NAMALWA (cell line): ENCODE measurements around the gene TRERF1.

Experiments used
- DNase-seq: peaks from one replicate; pipeline ENCODE4 v3.0.0-alpha.2; 2015; ENCODE audit warnings: low spot score

TRERF1 gene

DNA sequence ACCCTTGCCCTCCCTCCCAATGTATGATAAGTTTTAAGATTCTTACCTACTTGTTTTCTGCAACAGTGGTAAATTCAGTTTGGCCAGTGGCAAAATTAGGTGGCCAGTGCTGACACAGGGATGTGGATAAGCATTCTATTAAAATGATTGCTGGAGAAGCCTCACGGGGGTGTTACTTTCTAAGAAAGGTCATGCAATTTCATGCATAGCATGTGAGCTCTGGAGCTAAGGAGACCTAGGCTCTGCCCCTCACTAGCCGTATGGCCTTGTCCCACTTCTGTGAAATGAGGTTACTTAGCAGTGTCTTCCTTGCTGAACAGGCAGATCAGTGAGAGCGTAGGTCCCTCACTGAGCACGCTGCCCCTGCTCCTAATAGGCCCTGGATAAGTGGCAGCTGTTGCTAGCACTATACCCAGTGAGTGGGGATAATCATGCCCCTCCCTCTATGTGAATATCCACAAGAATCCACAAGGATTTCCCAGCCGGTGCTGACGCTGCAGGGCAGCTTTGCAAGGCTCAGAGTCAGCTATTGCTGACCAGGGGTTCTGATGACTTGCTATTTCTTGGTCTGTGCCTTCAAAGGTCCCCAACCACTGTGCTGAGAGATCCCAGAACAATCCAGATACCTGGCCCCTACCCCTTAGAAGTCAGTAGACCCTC lies 147.5 kb downstream of the TRERF1 start:
- no peak for DNase-seq

DNA sequence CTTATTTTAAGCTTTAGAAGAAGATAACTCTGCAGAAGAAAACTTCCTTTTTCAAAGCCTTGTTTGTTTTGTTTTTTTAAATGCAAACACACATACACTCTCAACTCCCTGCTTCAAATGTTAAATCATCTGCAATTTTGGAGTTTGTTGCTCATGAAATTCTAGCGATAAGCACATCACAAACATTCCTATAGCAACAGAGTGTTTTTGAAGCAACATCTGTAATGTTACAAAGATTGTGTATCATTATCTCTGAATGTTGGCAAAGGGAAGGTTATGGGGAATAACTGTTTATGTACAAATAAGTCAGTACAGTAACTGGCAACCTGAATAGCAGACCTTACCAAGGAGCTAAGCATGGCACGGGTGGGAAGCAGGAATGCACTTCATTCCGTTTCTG lies 149.3 kb downstream of the TRERF1 start:
- DNase-seq, result no peak

DNA sequence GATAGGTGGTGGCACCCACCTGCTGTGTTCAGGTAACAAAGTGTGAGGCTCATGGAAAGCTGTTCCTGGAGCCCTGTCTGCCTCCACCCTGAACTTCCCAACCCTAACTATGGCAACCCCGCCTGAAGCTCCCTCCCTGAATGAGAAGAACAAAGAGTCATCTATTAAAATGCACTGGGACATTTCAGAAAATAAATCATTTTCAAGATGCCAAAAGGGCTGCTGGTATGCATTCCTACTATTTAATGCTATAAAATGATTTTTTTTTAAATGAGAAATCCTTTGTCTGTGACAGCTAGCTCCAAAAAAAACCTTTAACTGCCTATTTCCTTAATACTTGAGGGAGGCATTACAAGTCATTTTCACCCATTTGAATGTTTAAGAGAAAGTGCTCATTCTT lies 149.7 kb downstream of the TRERF1 start:
- DNase-seq, result no peak

DNA sequence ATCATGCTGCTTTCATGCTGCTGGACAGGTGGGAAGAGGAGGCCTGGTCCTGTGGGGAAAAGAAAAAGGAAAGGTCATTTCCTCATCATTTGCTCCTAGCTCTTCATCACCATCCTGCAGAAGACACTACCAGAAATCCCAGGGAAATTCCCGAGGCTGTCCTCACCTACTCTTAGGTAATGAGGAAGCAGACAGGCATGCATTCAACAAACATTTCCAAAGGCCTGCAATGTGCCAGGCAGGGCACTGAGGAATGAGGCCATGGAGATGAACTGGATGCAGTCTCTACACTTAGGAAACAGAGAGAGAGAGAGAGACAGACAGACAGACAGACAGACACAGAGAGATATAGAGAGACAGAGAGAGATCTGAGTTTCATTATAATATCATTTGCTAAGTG lies 151.0 kb downstream of the TRERF1 start:
- DNase-seq, result no peak

DNA sequence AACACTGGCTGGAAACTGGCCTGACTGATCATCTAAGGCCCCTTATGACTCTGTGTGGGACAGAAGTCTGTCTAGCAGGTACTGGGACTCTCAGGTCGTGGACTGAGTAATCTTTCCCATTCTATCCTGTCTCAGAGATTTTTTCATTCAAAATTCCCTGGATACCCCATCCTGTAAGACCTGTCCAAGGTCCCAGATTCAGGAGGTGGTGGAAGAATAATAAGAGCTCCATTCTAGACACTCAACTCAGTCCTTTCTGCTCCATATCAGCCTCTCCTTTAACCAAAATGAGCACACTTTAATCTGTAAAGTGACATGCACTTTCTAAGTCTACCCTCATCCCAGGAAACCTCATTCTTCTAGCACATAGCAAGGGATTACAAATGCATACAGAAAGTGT lies 151.5 kb downstream of the TRERF1 start:
- DNase-seq, result no peak

DNA sequence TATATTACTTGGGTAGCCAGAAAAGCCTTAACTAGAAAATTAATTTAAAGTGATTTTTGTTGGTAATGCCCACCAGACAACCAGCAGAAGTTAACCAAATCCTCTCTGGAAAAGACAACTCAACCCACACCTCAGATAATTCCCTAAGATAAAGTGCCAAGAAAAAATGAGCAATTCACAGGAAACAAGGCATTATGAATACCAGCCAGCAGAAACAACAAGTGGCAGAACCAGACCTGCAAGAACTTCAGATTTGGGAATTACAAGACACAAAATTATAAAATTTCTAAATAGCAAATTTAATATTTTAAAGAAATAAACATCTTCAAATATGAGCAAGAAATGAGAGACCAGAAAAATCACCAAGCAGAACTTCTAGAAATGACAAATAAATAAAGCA lies 154.1 kb downstream of the TRERF1 start:
- DNase-seq, result no peak

DNA sequence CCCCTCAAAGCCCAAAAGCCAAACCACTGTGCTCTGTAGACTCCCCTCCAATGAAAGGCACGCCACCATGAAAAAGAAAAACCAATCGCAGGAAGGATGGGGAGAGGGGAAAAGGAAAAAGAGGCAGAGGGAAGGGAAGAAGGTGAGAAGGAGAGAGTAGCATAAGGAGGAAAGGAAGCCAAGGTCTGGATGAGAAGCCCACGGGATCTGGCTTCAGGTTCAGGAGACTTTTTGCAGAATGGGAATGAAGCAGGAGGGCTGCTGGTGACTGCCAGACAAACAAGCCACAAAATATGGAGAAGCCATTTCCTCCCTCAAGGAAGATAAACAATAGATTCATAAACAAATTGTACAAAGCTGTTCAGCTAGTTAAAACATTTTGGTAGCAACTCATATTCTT lies 155.1 kb downstream of the TRERF1 start:
- no peak for DNase-seq

DNA sequence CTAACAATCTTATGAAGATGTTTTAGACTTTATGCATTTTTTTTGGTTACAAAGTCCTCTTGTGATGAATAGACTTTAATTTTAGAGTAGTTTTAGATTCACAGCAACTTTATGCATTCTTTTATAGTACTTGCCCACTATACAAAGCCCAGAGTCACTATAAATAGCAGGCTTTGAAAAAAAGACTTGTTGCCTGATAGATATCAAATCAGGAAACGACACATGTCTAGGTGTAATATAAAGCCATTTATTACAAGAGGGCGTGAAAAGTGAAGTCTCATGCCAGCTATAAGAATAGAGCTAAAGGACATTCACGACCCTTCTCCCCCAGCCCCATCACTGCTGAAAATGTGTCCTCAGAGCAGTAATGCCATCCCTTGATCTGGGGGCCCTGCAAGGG lies 156.0 kb downstream of the TRERF1 start:
- DNase-seq, result no peak

DNA sequence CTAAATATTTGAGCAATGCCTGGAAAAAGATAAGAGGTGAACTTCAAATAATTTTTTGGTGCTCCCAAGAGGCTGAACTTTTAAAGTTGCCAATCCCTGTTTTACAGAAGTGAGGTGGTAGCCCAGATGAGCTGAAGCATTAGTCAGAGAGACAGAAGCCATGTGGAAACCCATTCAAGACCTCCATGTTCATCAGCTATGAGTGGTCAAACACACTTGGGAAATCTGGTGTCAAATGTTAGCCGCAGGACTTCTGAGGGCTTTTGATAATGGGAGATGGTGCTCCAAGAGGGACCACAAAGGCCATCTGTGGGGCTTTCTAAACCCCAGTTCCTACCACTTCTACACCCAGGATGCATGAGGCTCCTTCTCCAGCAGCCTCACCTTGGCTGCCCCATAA lies 156.5 kb downstream of the TRERF1 start:
- DNase-seq, result no peak

DNA sequence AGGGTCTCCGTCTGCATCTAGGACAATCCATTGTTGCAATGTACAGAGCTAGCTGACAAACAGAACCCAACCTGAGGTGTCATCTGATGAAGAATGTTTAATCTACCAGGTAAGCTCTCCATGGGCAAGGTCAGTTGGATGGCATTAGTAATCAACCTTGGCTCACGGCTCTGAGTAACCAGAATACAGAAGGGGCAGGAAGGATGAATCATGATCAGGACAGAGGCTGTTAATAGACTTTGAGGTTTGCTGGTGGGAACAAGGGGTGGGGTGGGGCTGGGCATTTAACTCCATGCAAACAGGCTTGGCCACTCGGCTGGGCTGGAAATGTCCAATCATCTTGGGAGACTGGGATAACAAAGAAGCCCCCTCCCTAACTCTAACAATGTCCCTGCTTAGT lies 157.0 kb downstream of the TRERF1 start:
- DNase-seq, result no peak

DNA sequence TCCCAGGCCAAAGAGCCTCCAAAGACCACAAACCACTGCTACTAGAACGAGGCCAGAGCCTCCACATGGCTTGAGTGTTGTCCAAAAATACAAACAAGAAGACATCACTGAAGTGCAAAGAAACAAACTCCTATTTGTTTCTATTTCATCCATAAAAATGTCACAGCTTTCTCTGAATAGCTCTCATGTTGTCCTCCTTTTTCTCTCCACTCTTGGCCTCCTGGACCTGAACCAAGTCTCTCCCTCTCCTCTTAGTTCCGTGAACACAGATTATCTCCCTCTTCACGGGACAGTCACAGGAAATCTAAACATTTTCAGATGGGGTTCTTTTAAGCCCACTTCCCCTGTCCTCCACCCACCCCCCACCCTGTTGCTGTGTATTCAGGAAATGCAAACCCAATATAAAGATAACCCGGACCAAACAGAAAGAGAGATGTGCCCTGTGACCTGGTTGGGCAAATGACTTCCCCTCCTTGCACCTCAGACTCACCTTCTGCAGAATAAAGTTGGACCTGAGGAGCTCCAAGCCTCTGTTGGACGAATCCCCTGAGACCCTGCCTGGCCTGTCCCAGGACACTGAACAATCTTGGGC lies 158.2 kb downstream of the TRERF1 start:
- no peak for DNase-seq

DNA sequence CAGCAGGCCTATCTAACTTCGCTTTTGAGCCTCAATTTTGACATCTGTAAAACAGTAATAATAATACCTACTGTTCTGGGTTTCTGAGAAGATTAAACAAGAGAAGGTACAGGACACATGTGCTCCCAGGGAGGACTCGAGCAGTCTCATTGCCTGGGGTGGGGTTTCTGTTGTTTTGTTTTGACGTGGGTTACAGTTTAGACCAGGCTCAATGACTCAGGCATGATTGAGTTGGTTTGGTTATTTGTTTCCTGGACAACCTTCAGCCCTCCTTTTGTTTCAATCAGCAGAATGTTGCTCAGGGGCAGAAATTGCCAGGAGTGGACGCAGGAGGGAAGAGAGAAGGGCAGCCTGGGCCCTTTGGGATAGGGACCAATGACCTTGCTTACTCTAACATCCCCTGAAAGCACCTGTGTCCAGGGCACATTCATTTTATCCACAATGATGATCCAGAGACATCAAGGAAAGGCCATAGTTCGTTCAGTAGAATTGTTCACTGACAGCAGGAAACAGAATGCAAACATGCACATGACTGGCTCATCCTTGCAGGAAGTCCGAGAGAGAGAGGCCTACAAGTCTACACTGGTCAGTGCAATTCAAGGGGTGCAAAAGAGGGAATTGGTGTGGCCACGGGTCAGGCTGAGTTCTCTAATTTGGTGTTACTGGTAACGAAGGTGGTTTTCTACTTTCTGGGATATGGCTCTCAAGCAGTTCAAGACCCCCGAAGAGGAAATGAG lies 159.6 kb downstream of the TRERF1 start:
- DNase-seq, result no peak

DNA sequence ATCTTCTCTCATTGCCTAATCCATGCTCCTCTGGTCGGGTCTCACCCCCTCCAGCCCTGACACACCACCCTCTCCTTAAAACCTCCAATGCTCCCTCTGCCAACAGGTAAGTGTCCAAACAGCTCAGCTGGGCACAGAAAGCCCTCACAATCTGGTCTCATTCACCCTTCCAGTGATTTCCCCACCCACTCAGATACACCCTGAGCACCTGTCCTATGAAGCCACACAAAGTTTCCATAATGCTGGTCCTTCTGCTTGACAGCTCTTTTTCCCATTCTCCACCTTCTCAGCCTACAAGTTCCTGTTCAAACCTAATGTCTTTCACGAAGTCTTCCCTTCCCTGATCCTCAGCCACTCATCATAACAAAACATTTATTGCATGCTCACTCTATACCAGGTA lies 164.0 kb downstream of the TRERF1 start:
- no peak for DNase-seq

DNA sequence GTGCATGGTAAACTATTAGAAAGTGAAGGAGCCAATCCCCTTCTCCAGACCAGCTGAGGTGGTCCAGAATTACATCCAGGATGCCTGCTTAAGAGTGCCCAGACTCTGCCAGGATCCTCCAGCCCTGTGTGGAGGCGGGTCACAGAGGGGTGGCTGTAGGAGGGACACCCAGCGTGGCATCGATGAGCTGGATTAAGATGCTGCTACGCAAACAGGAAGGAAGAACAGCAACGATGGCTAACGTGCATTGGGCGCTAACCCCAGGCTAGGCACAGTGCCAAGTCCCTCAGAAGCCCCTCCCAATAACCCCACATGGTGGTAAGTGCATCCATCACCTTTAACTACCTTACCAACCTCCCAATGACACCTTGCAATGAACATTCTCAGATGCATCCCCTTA lies 170.2 kb downstream of the TRERF1 start:
- DNase-seq, result no peak

DNA sequence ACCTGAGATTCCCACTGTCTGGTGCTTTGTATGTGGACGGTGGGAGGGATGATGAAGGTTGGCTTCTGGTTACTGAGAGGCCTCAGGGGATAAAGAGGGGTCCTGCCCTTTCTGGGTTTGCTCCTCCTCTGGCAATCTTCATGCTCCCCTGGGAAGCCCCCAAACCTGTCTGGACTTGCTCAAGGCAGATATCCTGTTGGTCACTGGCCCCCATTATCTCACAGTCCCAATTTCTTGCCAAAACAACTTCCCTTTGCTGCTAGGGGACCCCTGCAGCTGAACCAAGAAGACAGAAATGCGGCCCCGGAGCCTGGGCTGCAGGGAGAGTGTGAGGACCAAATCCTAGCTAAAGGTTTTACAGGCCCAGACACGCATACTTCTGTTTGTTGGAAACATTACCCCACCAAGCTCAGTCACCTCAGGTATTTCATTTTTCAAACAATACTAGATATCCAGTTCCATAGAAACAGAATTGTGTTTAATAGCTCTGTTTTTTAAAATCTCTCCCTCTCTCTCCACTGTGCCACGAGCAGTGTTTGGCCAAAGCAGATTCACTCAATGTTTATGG lies 170.7 kb downstream of the TRERF1 start:
- DNase-seq, result no peak

DNA sequence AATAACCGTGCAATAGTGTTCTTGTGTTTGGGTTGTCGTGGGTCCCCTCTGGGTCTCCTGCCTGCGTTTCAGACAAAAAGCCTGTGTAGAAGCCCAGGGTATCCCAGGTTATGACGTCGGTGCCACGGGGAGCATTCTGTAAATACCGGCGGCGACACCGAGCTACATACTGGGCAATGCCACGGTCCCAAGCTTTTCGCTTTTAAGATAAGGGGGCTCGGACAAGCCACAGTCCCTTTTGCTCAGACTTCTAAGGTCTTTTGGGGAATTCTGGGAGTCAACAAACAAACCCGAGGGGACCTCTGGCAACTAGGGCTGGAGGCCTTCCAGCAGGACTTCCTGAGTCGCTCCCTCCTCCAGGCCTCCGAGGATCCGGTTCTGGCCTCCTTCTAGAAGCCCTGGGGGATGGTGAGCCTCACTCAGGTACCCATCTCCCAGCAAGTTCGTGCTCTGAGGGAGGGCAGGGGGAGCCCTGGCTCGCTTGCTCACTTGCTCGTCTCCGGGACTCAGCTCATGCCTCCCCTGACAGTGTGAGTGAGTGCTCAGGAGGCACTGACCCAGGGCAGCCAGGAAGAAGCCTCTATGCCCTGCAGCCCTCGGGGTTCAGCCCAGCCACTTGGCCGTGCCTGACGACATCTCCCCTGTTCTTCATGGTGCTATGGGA lies 171.6 kb downstream of the TRERF1 start:
- no peak for DNase-seq

DNA sequence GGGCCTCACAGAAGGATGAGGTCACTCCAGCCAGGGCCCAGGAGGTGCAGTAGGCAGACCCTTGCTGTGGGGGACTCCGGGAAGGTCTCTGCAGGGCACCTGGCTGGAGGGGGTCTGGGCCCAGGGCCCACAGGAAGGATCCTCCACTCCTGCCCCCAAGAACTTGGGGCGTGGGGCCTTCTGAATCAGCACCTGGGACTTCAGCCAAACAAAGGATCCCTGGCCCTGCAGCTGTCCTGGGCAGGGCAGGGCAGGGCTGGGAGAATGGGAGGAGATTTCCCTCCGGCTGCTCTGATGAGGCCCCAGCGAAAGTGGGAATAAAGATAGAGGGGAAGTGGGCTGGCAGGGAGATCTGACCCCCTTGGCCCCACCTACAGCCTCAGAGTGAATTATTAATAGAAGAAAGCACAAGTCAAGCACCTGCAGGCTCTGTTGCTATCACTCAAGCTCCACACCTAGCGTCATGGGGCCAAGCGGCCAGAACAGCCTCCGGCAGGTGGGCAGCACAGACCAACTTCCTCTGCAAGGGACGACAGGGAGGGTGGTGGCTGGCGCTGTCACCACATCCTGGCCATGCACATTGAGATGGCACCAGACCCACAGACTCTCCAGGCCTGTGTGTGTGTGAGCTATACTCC lies 172.5 kb downstream of the TRERF1 start:
- no peak for DNase-seq

DNA sequence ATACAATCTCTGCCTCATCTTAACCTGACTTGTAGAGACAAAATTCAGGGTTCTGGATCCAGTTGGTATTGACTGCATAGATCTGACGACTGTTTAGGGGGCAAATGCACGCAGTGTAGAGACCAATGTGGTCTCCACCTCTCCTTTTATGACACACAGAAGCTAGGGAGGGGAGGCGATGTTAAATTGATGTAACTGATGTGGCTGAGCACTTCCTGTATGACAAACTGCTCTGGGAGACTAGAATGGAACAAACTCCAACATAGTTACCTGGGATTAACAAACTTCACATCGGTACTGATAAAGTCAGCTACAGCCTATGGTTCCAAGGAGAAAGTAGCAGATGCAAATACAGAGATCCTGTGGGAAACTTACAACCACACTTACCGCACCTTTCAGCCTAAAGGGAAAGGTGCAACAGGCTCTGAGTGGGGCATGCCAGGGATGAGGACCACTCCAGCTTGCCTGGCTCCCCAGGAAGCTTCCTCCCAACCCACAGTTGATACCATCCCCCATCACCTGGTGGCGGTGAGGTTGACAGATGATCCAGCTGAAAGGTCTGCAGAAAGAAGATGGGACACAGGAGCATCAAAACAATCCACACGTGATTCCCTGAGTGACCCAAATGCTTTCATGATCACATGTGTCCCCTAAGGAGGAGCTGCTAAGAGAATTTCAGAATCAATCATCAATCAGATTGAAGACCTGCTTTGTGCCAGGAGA lies 173.4 kb downstream of the TRERF1 start:
- no peak for DNase-seq

DNA sequence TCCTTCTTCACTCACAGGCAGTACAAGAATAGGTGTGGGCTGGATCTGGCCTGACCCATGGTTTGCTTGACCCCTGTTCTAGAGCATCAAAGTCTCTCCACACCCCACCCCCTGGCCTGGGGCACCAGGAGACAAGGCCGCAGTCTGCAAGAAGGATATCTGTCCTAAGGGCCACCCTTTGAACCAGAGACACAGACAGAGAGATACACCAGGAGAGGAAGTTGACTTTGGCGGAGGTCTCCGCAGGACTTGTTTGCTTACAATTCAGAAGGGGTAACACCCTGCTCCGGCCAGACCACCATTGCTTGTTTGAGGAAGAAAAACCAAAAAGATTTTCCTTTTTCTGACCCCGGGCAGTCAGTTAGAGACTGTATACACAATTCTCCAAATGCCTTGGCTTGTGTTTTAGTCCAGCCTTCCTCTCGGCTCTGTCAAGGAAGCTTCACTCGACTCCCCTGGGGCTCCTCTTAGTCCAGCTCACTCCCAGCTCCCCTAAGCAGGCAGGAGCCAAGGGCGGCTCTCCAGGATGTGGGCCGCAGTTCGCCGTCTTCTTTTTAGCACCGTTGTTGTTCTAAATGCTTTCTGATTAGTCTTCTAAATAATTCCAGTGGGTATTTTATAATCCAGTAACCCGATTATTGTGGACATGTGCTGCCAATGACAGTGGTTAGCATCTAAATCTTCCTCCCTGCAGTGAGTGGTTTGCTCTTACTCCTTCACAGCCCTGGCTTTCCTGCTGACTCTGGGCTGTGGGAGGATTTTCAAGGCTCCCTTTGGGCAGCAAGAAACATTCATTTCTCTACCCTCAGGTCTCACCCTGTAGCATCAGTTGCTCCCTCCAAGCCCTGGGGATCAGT lies 175.5 kb downstream of the TRERF1 start:
- no peak for DNase-seq

DNA sequence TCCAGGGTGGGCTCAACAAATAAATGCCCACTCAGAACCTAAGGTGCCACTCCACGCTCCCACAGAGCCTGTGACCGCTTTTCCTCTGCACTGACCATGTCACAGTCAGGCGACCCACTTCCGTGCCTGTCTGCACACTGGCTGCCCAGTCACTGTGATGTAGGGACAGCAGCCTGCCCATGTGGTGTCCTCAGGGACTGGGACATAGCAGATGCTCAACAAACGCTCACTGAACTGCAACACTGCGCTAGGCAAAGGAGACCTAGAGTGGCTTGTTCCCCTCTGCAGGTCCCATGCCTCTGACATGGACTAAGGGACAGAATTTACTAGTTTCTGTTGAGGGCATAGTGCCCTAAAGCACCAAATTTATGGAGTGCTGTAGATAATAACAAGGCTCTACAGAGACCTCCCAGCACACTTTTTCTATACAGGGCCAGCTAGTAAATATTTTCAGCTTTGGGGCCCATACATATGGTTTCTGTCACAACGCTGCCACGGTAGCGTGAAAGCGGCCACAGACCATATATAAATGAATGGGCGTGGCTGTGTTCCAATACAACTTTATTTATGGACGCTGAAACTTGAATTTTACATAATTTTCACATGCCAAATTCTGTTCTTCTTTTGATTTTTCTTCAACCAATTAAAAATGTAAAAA lies 176.2 kb downstream of the TRERF1 start:
- no peak for DNase-seq
